Right ventricle myocardium inferior (tissue), 1 donor: ENCODE measurements around the gene SLC34A3. TPM values are rescaled to one million over a fixed set of nuclear protein-coding genes. Genes with fewer than 3 reads are reported as not detected.
A peak's percentile ranks its signal among the peaks of the same experiment; 100 is the strongest.
"Not testable (repeated sequence)": the region's sequence is repeated elsewhere in the genome, so short reads cannot be mapped to it uniquely, and the experiment has no call there.

ENCODE experiments used
- ATAC-seq: fragments of 200-7000 bp; cut with Tn5 transposase; one replicate; pipeline ENCODE4 v1.9.1; 2020; ENCODE audit warnings: mild to moderate bottlenecking, moderate library complexity
- DNase-seq: peaks from one replicate; pipeline ENCODE4 v3.0.0; 2021; ENCODE audit errors: missing footprints
- intact Hi-C: fragments of 100-400 bp; cut with DNase I; formaldehyde crosslinking; loops from one replicate; pipeline ENCODE4 v1.11.0; 2022
- total RNA-seq: library from RNA; stranded (reverse); fragmentation: NEBNext Ultra II Directional; extraction: Animal tissue kit (Norgen Biotek cat#: 25700); gene quantifications from one replicate; pipeline ENCODE4 v1.2.1, GENCODE V29; 2021
- donor health status: DM: no; HTN: yes; CAD: no; lungs with severe emphysema.

SLC34A3 gene
- total RNA-seq, 1 donor from 2014 or later = not detected

DNA sequence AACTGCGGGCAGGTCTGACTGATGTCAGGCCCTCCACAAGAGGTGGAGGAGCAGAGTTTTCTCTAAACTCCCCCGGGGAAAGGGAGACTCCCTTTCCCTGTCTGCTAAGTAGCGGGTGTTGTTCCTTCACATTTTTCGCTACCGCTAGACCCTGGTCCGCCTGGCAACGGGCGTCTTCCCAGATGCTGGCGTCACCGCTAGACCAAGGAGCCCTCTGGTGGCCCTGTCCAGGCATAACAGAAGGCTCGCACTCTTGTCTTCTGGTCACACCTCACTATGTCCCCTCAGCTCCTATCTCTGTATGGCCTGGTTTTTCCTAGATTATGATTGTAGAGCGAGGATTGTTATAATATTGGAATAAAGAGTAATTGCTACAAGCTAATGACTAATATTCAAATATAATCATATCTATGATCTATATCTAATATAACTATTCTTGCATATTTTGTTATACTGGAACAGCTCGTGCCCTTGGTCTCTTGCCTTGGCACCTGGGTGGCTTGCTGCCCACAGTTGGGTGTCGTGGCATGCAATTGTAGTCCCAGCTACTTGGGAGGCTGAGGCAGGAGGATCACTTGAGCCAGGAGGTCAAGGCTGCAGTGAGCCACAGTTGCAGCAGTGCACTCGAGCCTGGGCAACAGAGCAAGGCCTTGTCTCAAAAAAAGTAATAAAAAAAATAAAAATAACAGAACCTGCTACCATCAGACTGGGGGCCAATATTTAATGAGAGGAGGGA lies 31.6 kb downstream of the SLC34A3 start:
- DNase-seq = peak; percentile 55
- intact Hi-C loops, ATAC-seq: not testable (repeated sequence)

- ATAC-seq = no peak
- intact Hi-C loops = no loop called here
- DNase-seq = no peak
These were observed 32.2 kb downstream of the SLC34A3 start for GRCh38 chr9:137262909-137263285.

- intact Hi-C loops = no loop called here
- no peak for DNase-seq
- no peak for ATAC-seq
These were observed 32.8 kb downstream of the SLC34A3 start for GRCh38 chr9:137263506-137263905.

- no peak for ATAC-seq
- DNase-seq = peak; percentile 54
- intact Hi-C loops = no loop called here
These were observed 33.4 kb downstream of the SLC34A3 start for GRCh38 chr9:137264067-137264466.

DNA sequence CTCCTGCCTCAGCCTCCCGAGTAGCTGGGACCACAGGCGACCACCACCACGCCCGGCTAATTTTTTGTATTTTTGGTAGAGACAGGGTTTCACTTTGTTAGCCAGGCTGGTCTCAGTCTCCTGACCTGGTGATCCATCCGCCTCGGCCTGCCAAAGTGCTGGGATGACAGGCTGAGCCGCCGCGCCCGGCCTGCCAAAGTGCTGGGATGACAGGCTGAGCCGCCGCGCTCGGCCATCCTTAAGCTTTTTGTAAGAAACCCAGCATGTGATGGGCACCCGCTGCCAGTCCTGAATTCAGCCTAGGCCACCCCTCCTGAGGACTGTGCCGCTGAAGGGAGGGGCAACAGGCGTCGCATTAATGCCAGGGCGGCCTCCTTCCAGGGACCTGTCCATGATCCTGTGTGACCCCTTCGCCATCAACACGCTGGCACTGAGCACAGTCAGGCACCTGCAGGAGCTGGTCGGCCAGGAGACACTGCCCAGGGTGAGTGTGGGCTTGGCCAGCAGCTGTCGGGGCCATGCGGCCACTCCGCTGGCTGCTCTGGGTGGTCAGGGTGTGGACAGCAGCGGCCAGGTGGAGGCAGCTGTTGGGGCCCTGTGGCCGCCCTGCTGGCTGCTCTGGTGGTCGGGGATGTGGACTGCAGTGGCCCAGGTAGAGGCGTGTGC lies 34.9 kb downstream of the SLC34A3 start:
- intact Hi-C loops = no loop called here
- ATAC-seq = no peak
- no peak for DNase-seq

DNA sequence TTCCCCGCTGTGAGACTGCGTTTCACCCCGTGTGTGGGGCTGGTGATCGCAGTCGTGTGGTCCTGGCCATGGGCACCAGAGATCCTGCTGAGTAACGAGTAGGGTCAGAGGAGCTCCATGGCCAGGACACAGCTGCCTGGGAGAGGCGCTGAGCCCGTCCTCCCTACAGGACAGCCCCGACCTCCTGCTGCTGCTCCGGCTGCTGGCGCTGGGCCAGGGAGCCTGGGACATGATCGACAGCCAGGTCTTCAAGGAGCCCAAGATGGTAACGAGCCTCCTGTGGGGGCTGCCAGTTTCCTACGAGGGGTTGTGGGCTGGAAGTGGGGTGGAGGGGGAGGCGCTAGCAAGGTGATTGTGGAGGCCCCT lies 35.4 kb downstream of the SLC34A3 start:
- no peak for ATAC-seq

DNA sequence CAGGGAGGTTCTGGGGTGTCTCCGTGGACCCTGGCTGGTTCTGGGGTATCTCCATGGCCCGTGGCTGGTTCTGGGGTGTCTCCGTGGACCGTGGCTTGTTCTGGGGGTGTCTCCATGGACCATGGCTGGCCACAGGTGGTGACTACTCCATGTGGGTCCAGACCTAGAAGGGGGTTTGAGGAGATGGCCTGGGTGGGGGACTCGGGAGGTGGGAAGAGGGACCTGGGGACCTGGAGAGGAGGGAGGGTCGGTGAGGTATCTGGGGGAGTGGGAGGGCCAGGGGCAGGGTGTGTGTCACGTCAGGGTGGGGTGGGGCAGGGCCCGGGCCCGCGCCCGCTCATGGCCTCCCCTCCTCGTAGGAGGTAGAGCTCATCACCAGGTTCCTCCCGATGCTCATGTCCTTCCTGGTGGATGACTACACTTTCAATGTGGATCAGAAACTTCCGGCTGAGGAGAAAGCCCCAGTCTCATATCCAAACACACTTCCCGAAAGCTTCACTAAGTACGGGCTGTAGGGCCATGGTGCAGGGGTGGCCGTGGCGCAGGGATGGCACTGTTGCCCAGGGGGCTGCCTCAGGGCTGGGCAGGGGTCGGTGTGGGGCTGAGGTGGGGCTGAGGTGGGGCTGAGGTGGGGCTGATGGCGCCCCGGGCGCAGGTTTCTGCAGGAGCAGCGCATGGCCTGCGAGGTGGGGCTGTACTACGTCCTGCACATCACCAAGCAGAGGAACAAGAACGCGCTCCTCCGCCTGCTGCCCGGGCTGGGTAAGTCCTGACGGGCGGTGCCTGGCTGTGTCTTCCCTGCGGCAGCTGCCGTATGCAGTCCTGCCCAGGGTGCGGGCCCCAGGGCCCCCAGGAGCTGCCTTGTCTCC lies 36.1 kb downstream of the SLC34A3 start:
- DNase-seq = no peak
- no peak for ATAC-seq
- intact Hi-C loops = no loop called here

More for the DNA sequence above, 35.4 kb downstream of the SLC34A3 start:
- intact Hi-C loops = no loop called here
- no peak for DNase-seq

- intact Hi-C loops = no loop called here
- ATAC-seq (no peak), DNase-seq (no peak)
These were observed 37.2 kb downstream of the SLC34A3 start for GRCh38 chr9:137267933-137268355.

GRCh38 chr9:137268538-137269201 lies 38.0 kb downstream of the SLC34A3 start:
- DNase-seq (no peak), ATAC-seq (no peak)
- intact Hi-C loops = no loop called here

DNA sequence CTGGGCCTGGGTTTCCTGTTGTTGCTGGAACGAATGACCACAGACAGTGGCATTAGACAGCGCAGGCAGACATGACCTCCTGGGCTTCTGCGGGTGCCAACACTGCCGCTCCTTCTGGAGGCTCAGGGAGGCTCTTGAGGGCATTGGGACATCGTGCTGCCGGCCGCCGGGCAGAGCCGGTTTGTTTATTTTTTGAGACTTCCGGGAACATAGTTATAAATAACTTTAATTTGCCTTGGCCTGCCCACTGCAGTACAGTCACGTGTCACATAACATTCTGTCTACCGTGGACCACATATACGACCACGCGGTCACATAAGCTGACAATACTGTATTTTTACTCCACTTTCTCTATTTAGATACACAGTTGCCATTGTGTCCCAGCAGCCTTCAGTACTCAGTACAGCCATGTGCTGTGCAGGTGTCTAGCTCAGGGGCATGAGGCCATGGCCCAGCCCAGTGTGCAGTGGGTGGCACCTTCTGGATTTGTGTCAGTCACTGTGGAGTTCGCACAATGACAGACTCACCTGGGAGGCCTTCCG lies 38.6 kb downstream of the SLC34A3 start:
- DNase-seq (no peak), ATAC-seq (peak; percentile 70)
- intact Hi-C loops = no loop called here

DNA sequence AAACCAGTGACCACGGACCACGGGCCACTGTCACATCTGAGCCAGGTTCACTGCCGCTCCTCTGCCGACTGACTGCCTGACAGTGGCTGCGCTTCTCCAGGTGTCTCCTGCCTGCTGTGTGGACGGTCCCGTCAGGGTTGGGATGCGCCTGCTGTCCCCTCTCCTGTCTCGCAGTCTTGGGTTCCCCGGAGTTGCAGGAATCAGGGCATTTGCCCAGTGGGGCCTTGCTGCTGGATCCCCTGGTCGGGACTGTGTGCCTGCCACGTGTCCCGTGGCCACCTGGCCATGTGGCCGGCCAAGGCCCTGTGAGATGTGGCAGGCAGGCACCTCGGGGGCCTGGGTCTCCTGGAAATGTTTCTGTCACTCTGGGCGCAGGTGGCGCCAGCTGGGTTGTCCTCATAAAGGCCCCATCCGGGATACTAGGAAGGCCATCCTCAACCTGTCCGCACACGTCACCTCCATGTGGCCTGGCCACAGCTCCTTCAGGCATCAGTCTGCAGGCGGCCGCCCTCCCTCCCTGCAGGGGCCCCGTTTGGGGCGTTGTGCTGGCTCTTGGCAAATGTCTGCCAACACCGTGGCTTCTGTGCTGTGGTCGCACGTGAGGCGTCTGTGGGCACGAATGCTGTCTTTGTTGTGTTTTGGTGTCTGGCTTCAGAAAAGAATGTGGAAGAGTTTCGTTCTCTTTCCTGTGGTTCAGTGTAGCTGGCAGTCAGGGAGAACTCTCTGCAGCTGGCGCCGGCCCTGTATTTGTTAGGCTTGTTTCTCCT lies 40.4 kb downstream of the SLC34A3 start:
- ATAC-seq (no peak), DNase-seq (no peak)
- intact Hi-C loops = no loop called here

DNA sequence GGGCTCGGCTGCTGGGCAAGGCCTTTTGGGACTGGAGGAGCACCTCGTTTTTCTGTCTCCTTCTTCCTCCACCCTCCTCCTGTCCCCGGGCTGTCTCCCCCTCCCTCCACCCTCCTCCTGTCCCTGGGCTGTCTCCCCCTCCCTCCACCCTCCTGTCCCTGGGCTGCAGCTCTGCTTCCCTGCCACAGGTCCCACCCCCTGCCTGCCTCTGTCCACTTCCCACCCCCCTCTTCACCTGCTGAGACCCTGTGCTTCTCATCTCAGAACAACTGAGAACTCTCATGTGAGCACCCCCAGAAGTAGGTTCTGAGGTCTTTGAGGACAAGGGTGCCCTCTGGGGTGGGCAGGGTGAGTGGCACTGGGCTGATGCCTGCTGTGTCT lies 41.0 kb downstream of the SLC34A3 start:
- DNase-seq (no peak), ATAC-seq (no peak)
- intact Hi-C loops = no loop called here

- intact Hi-C loops = no loop called here
- no peak for DNase-seq
- no peak for ATAC-seq
These were observed 41.8 kb downstream of the SLC34A3 start for GRCh38 chr9:137272241-137273094.

DNA sequence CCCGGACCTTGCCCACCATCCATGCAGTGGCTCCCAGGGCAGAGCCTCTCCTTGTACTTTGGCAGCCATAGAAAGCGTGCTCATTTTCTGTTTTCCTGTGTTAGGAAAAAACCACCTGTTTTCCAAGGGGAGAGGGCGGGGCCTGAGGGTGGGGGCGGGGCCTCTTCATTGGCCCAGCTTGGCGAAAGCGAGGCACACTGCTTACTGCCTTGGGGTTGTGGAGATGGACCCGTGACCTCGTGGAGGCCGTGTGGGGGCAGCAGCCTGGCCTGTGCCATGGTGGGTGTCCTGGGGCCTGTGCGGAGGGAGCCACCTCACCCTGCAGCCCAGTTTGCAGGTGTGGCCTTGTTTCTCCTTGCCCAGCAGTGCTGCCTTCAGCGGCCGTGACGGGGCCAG lies 42.4 kb downstream of the SLC34A3 start:
- DNase-seq = no peak
- no peak for ATAC-seq
- intact Hi-C loops = no loop called here

- DNase-seq = no peak
- intact Hi-C loops = no loop called here
- ATAC-seq = no peak
These were observed 43.1 kb downstream of the SLC34A3 start for GRCh38 chr9:137273611-137274320.

- intact Hi-C loops = no loop called here
- no peak for ATAC-seq
- no peak for DNase-seq
These were observed 44.5 kb downstream of the SLC34A3 start for GRCh38 chr9:137275203-137275587.
